ENCODE data around the gene CKMT2.
"Not testable (repeated sequence)": the region's sequence is repeated elsewhere in the genome, so short reads cannot be mapped to it uniquely, and the experiment has no call there.

Gene CKMT2

DNA sequence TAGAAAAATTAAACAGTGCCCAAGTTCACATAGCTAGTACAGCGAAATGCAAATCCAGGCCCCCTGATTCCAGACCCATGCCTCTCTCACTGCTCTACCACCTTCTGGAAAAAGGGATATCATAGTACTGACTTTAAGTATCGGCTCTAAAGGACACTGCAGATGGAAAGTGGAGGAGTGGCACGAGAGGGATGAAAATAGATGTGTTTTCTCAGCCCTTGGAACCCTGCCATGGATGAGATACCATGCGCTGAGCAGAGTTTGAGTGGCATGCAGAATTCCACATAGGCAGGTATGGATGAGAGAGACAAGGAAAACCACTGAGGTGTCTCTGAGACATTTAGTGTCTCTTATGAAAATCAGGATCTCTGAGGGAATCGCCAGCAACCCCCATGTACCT, 18.8 kb downstream of the CKMT2 start:
- DNase-seq (ENCODE audit: low read depth in 2 of 2), result no peak

DNA sequence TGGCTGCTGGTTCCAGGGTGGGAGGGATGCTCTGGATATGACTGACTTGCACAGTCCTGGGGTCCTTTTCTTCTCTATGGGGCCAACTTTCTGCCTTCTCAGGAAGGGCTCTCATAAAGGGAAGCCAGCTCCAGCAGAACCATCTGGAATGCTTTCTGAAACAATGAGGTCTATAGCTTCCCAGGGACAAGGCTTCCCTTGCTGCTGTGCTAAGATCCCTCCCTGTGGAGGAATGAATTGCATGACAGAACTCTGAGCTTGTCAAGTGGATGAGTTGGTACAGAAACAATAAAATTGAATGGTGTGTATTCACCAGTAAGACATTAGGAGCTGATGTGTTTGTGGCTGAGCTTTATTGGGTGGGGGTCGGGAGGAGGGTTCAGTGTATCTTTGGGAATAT, 19.8 kb downstream of the CKMT2 start:
- DNase-seq (ENCODE audit: low read depth in 2 of 2), result no peak

DNA sequence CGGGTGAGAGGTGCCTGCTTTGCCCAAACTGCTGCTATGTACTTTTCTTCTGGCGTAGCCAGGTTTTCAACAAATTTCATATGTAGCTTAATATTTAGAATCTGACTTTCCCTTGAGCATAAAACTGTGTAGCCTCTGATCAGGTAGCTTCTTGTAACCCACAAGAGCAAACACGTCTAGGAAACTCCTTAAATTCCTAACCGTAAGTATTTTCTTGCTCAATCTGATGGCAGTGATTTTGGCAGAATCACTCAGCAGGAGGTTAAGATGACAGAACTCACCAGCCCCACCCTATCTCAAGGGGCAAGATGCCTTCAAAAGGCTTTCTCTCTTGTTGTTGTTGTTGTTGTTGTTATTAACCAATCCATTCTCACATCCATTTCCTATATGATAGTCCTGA, 20.8 kb downstream of the CKMT2 start:
- DNase-seq (ENCODE audit: low read depth in 2 of 2), result no peak

DNA sequence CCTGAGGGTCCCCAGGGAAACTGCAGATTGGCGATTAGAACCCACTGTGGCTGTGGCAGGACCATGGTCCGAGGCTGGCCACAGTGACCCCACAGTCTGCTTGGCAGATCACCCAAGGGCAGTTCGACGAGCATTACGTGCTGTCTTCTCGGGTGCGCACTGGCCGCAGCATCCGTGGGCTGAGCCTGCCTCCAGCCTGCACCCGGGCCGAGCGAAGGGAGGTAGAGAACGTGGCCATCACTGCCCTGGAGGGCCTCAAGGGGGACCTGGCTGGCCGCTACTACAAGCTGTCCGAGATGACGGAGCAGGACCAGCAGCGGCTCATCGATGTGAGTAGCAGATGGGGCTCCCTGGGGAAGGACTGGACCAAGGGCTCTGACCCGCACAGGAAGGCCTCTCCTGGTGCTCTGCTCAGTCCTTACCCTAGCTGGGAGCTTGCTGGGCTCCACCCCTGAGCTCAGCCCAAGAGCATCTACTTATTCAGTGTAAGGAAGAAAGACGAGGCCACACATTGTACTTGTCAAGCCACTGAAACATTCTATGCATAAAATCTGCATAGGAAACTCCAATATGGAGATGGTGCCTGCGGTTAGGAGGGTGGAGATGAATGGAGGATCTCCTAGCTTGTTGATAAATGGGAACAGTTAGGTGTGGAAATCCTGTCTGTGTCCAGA, 21.9 kb downstream of the CKMT2 start:
- no peak for DNase-seq (ENCODE audit: low read depth in 2 of 2)

DNA sequence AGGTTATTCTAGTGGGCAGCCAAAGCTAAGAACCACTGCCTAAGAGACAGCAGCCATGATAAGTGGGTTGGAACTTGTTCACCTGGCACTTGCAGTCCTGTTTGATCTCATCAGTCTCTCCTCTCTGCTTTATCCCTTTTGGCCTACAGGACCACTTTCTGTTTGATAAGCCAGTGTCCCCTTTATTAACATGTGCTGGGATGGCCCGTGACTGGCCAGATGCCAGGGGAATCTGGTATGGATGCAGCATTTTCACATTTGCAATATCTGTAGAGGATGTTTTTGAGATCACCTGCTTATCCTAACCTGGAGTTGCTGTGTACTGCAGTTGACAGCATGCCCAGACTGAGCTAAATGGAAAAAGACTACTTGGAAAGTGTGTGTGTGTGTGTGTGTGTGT, 23.6 kb downstream of the CKMT2 start:
- no peak for DNase-seq (ENCODE audit: low read depth in 2 of 2)

DNA sequence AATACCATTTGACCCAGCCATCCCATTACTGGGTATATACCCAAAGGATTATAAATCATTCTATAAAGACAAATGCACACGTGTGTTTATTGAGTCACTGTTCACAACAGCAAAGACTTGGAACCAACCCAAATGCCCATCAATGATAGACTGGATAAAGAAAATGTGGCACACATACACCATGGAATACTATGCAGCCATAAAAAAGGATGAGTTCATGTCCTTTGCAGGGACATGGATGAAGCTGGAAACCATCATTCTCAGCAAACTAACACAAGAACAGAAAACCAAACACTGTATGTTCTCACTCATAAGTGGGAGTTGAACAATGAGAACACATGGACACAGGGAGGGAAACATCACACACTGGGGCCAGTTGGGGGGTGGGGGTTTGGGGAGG, 29.7 kb downstream of the CKMT2 start:
- DNase-seq (ENCODE audit: low read depth in 2 of 2), result not testable (repeated sequence)

DNA sequence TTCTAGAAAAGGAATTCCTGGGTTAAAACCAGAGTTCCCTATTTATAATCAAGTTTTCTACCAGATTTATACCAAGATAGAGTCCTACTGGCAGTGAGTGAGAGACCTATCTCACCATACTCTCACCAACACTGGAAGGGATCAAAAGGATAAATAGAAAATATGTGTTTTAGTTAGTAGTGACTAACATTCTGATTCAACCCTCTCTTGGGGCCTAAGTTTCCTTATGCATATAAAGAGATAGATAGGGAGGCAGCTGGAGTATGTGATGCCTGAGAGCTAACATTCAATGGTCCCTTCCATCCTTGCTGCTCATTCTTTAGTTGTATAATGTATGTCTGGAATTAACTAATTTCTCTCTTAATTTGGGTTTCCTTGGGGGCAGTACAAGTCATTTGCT, 32.0 kb downstream of the CKMT2 start:
- DNase-seq (ENCODE audit: low read depth in 2 of 2), result no peak

DNA sequence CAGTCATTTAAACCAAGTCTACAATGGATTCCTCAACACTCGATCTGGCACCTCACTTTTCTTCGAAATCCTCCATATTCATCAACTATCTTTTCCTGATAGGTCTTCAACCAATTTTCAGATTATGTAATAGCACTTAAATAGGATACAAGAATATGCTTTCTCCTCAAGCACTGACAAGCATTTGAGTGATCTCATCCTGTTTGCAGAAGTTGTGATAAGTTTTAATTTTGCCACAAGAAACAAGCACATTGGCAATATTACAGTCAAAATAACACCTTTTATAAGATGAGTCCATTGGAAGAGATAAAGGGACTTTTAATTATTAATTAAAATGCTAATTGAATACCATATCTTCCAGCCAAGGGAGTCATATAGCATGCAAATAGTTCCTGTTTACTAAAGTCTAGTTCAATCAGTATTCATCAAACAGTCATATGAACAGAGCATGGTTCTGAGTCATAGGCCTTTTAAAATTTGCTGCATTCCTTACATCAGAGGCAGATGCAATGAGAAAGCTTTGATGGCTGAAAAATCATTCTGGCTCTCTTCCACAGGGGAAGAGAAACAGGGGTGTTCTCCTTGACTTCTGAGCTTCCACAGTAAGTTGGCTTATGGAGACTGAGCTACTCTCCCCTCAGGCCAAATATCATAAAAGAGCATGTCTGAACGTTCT, 35.5 kb downstream of the CKMT2 start:
- peak; percentile 73 to 75 for DNase-seq (ENCODE audit: low read depth in 2 of 2)

DNA sequence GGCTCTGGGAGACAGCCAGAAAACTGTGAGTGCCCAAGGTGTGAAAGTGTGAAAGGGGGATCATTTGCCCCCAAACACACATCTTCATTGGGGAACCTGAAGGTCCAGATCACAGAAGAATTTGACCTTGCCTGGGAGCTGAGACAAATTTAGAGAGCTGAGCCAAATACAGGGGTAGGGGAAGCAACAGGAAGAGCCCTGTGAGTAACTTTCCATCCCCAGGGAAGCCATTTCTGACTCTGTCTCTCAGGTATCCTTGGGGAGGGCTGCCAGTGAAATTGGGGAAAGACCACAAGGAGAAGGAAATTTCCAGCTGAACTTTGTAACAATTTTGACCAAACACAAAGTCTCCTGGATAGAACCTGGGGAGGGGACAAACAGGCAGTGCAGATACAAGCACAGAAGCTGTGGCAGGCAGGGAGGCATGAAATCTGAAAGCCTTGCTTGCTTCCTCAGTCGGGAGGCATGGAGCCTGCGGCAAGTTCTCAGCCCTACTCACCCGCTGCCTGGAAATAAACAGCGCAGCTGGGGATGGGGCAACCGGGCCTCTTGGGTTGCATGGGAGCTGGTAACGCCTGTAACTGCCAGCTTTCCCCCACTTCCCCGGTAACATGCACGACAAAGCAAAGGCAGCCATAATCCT, 36.8 kb downstream of the CKMT2 start:
- no peak for DNase-seq (ENCODE audit: low read depth in 2 of 2)

DNA sequence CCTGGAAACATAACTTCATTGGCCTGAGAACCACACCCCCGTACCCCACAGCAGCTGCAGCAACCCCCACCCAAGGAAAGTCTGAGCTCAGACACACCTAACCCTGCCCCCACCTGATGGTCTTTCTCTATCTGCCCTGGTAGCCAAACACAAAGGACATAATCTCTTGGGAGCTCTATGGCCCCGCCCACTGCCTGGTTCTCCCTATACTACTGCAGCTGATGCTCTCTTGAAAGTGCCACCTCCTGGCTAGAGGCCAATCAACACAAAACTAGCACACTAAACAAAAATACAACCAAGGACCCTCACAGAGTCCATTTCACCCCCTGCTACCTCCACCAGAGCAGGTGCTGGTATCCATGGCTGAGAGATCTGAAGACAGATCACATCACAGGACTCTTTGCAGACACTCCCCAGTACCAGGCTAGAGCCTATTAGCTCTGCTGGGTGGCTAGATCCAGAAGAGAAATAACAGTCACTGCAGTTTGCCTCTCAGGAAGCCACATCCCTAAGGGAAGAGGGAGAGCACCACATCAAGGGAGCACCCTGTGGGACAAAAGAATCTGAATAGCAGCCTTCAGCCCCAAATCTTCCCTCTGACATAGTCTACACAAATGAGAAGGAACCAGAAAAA, 37.4 kb downstream of the CKMT2 start:
- not testable (repeated sequence) for DNase-seq (ENCODE audit: low read depth in 2 of 2)

DNA sequence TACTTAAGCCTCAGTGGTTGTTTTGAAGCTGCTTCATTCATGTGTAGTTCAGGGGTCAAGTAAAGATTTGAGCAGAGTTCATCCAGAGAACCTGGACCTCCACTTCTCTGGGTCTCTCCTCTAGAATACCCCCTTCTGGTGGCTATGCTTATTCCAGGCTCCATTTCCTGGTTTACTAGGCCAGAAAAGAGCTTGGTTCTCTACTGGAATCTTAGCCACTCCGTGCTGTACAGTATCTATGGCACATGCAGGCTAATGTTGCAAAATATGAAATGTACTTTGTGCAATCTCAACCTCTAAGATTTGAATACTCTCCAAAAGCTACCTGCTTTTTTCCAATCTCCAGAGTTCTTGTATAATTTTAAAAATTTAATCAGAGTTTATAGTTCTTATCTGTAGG, 50.9 kb downstream of the CKMT2 start:
- DNase-seq (ENCODE audit: low read depth in 2 of 2), result no peak

DNA sequence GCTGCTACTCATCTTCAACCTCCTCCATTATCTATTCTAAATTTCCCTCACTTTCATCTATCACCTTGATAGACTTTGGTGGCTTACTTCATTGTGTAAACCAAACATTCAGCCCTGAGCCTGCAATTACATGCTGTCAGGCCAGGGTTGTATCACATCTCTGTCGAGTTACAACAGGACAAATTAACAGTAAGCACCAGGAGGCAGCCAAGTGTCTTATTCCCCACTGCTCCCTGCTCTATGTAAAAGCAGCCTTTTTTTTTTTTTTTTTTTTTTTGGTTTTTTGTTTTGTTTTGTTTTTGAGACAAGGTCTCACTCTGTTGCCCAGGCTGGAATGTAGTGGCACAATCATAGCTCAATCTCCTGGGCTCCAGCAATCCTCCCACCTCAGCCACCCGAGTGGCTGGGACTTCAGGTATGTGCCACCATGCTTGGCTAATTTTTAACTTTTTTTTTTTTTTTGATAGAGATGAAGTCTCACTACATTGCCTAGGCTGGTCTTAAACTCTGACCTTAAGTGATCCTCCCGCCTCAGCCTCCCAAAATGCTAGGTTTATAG, 53.0 kb downstream of the CKMT2 start:
- DNase-seq (ENCODE audit: low read depth in 2 of 2), result no peak

DNA sequence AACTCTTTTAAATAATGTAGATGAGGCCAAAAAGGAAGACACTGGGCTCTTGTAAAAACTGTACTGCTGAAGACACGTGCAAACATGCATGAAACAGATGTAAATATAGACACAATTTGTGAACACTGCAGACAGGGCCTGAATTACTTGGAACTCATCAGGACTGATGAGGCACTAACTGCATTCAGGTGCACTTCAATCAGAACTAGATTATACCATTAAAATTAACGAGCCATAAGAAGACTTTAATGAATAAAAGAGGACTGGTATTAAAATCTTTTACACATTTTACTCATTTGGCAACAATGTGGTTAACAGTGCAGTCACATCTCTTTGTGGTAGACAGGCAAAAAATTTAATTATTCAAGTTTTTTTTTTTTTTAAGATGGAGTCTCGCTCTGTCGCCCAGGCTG, 54.9 kb downstream of the CKMT2 start:
- DNase-seq (ENCODE audit: low read depth in 2 of 2), result no peak

DNA sequence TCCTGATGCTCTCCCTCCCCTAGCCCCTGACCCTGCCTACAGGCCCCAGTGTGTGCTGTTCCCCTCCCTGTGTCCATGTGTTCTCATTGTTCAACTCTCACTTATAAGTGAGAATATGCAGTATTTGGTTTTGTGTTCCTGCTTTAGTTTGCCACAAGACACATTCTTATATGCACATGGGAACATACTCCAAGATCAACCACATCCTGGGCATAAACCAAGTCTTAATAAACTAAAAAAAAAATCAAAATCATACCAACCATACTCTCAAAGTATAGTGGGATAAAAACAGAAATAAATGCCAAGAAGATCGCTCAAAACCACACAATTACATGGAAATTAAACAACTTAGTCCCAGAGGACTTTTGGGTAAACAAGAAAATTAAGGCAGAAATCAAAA, 57.0 kb downstream of the CKMT2 start:
- no peak for DNase-seq (ENCODE audit: low read depth in 2 of 2)

DNA sequence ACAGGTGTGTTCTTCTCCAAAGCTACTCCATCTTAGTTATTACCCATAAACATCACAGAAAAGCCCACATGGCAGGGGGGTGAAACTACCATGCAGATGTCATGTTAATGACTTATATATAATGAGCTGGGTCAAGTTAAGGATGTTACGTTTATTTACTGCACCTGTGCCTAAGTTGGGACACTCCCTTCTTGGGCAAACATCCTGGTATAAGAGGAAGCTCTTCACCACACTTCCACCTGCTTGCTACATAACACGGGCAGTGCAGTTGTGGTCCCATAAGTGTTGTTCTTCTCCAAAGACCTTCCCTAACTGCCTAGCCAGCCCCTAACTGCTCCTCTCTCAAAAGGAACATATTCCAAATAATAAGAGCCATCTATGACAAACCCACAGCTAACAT, 59.0 kb downstream of the CKMT2 start:
- no peak for DNase-seq (ENCODE audit: low read depth in 2 of 2)

DNA sequence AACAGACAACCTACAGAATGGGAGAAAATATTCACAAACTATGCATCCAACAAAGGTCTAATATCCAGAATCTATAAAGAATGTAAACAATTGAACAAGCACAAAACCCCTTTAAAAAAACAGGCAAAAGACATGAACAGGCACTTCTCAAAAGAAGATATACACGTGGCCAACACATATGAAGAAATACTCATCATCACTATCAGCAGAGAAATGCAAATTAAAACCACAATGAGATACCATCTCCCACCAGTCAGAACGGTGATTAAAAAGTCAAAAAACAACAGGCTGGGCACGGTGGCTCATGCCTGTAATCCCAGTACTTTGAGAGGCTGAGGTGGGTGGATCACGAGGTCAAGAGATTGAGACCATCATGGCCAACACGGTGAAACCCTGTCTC, 60.9 kb downstream of the CKMT2 start:
- DNase-seq (ENCODE audit: low read depth in 2 of 2), result not testable (repeated sequence)

DNA sequence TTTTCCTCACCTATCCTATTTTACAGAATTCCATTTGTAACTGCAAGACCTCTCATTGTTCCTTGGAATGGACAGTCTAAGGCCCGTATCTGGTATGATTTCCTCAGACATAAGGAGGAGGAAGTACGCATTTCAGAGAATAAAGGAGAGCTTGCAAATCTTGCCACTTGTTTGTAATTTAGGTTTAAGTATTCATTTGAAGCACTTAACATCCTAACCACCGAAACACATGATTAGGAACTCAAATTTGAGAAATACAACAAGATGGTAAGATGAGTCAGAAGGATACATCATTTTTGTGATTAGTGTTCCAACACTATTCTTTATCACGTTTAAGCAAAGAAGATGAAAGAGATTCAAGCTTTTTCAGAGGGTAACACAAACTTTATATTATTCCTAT, 64.4 kb downstream of the CKMT2 start:
- no peak for DNase-seq (ENCODE audit: low read depth in 2 of 2)

DNA sequence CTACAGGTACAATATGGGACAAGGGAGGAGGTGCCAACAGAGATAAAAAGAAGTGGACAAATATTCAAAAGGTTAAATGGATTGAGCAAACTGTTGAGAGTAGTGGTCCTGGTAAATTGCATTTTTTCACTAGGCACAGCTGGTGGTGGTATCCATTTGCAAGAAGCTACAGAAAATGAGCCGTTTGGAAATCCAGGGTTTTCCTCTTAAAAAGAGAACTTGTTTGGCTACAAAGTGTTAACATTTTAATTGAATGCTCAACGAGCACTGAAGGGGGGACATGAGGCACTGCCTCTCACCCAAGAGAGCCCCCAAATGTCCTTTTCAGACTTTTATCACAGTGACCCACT, 67.8 kb downstream of the CKMT2 start:
- DNase-seq (ENCODE audit: low read depth in 2 of 2), result no peak

DNA sequence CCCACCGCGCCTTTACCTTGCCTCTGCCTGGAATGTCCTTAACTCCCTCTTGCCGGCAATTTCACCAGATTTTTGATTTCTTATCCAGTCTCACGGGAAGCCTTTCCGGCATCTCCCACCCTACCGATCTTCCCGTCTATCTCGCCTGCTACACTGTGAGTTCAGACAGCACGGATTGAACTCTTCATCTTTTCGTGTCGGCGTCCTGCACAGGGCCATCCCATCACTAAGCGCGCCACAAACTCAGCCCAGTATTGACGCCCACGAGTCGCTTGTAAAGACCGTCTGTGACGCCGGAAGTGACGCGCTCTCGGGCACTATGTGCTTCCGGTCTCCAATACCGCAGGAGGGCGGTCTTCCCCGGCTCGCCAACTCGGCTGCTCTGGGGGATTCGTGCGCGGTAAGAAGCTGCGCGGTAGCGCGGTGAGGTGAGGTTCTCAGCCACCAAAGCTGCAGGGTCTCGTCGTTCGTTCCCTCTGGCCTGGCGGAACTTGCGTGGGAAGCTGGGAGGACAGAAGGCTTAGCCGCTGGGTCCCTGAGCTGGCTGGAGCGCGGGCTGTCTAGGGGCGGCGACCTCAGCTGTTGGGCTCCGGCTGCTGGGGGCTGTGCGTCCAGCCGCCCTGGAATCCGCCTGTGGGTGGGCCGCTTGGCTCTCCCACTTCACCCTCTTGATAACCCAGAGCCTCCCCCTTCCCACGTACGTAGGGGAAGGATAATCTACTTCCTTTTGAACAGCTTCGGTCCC, 68.3 kb downstream of the CKMT2 start, which contains the start of gene ZCCHC9:
TSS of gene ZCCHC9 (plus strand) at position 317 of the 745 bp plus-strand sequence. CDS start 3,171 bp downstream, outside the sequence.
- DNase-seq (ENCODE audit: low read depth in 2 of 2), result peak; percentile 88 to 89

DNA sequence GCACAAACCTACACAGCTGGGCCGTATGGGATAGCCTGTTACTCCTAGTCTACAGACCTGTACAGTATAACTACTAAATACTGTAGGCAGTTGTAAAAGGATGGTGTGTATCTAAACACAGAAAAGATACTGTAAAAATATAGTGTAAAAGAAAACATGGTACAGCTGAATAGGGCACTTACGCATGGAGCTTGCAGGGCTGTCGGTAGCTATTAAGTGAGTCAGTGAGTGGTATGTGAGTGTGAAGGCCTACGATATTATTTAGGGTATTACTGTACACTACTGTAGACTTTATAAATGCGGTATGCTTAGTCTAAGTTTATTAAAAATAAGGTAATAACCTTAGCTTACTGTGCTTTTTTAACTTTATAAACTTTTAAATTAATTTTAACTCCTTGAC, 69.5 kb downstream of the CKMT2 start:
- DNase-seq (ENCODE audit: low read depth in 2 of 2), result no peak

DNA sequence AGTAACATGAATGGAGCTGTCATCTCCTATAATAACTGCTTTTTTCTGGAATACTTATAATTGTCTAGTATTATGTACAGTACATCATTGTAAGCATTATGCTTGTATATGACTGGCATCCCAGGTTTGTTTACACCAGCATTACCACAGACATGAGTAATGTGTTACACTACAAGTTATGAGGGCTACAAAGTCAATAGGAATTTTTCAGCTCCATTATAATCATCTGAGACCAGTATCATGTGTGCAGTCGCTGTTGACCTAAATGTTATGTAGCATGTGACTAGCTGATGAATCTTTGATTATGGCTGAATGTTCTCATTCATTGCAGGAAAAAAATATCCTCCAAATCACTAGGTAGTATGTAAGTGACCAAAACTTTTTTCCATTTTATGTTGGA, 70.4 kb downstream of the CKMT2 start:
- DNase-seq (ENCODE audit: low read depth in 2 of 2), result no peak

DNA sequence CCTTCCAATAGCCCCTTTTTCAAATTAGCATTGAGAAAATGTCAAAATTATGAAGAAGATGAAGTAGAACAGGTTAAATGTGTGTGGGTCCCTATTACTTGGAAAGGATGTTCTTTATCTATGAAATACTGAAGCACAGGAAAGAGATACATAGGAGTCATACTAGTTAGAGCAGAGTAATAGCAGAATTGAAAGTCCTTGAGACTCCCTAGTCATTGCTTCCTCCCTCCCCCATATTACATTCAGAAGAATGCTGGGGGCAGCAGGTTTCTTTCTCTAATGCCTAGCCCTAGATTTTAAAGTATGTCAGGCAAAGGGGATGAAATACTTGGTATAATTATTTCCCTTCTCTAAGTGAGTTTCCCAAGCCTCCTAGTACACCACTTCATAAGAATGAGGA, 72.7 kb downstream of the CKMT2 start:
- DNase-seq (ENCODE audit: low read depth in 2 of 2), result no peak
